ENCODE data around the gene WSCD2.

DNA sequence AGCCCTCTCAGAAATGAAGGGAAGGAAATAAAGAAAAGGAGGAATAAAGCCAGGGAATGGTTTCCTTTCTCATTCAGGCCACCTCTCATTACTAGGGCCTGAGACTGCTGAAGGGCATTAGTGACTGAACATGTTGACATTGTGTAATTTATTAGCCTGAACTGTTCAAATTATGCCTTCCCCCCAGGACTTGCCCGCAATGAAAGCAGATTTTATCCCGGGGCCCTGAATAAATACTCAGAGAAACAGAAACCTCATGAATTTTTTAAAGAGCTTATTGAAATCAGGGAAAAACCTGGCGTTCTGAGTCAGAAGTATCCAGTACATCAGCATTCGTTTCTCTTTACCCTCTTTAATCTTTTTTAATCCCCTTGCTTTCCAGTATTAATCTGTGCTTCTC is 35.9 kb upstream of the WSCD2 start:
- TF ChIP-seq, protein P1, sequence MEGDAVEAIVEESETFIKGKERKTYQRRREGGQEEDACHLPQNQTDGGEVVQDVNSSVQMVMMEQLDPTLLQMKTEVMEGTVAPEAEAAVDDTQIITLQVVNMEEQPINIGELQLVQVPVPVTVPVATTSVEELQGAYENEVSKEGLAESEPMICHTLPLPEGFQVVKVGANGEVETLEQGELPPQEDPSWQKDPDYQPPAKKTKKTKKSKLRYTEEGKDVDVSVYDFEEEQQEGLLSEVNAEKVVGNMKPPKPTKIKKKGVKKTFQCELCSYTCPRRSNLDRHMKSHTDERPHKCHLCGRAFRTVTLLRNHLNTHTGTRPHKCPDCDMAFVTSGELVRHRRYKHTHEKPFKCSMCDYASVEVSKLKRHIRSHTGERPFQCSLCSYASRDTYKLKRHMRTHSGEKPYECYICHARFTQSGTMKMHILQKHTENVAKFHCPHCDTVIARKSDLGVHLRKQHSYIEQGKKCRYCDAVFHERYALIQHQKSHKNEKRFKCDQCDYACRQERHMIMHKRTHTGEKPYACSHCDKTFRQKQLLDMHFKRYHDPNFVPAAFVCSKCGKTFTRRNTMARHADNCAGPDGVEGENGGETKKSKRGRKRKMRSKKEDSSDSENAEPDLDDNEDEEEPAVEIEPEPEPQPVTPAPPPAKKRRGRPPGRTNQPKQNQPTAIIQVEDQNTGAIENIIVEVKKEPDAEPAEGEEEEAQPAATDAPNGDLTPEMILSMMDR (IDR thresholded peaks at IDR 0.05; ENCODE audit: extremely low read depth in 1 of 2, insufficient read depth in 1 of 2, low read depth in 1 of 2, low read length in 2 of 2): no peak
- TF ChIP-seq POLR2A (IDR thresholded peaks at IDR 0.05; ENCODE audit: low read depth, low read length) (no peak), POLR2AphosphoS5 (IDR thresholded peaks at IDR 0.05; ENCODE audit: insufficient read depth, low read depth, low read length) (no peak), MYC (IDR thresholded peaks at IDR 0.05; ENCODE audit: low read depth, low read length) (no peak), EZH2 (IDR thresholded peaks at IDR 0.05; ENCODE audit: borderline replicate concordance, low read depth, low read length, severe bottlenecking) (no peak), JUN (IDR thresholded peaks at IDR 0.05; ENCODE audit: borderline replicate concordance, insufficient read depth, insufficient read length, low read depth) (no peak), GATA2 (IDR thresholded peaks at IDR 0.05; ENCODE audit: insufficient read depth, insufficient read length, low read depth, low read length) (no peak)
- TF ChIP-seq, protein P2, sequence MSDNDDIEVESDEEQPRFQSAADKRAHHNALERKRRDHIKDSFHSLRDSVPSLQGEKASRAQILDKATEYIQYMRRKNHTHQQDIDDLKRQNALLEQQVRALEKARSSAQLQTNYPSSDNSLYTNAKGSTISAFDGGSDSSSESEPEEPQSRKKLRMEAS (IDR thresholded peaks at IDR 0.05; ENCODE audit: insufficient read depth, insufficient read length): no peak
